ENCODE results near the gene LRP2. TPM values are rescaled to one million over a fixed set of nuclear protein-coding genes. Genes with fewer than 3 reads are reported as not detected.
A peak's percentile ranks its signal among the peaks of the same experiment; 100 is the strongest.

The LRP2 gene
- total and polyA plus RNA-seq, 2 experiments from 2014 or later: 0.68 to 2.7 TPM

DNA sequence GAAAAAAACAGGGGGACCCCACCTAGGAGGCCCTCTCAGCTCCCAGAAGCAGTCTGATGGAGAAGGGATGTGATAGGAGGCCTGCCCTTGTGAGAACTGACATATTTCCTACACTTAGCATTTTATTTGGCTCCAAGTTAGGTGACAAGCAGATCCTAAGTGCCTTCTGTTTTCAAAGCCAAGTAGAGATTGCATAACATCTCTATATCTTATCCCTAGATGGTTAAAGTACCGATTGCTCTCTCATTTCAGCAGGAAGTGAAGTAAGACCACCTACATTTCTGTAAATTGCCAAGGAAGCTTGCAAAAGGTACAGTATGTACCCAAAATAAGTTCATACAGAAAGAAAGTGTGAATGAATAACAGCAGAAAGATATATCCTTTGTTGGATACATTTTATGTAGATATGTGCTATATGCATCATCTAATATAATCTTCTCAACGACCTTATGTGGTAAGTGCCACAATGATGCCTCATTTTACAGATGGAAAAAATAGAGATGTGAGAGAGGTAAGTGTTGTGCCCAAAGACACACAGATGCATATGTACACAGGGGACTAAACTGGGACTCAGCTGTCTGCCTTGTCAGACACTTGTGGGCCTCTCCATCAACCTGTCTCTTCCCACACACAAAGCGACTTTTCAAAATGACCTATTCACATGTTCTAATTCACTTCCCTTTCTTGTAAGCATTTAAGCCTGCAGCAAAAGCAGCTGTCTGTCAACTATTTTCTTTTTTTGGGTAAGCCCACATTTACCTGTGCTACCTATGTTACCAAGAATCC, 254.0 kb downstream of the LRP2 start:
- peak overlapping the region; percentile 25; the same call in 1 of the 2 replicates for H2AFZ ChIP-seq
- no peaks in the 10 kb centered on the region for H3K79me2 ChIP-seq (replicated peaks; ENCODE audit: insufficient read depth)
- H3K4me2 ChIP-seq: no peak overlapping the region
- H3K4me3 ChIP-seq: no peak overlapping the region
- no peak overlapping the region for H3K4me3 Mint-ChIP-seq
- H3K27me3 ChIP-seq (ENCODE audit: insufficient read depth): no peaks in the 10 kb centered on the region
- no peak overlapping the region for H3K27ac Mint-ChIP-seq
- H3K27ac ChIP-seq (ENCODE audit: low read depth): no peak overlapping the region
- no peaks in the 10 kb centered on the region for H3K36me3 Mint-ChIP-seq (ENCODE audit: low read depth)
- TF ChIP-seq, protein P1, sequence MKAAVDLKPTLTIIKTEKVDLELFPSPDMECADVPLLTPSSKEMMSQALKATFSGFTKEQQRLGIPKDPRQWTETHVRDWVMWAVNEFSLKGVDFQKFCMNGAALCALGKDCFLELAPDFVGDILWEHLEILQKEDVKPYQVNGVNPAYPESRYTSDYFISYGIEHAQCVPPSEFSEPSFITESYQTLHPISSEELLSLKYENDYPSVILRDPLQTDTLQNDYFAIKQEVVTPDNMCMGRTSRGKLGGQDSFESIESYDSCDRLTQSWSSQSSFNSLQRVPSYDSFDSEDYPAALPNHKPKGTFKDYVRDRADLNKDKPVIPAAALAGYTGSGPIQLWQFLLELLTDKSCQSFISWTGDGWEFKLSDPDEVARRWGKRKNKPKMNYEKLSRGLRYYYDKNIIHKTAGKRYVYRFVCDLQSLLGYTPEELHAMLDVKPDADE (IDR thresholded peaks at IDR 0.05): no peak
- TF ChIP-seq, protein P2, sequence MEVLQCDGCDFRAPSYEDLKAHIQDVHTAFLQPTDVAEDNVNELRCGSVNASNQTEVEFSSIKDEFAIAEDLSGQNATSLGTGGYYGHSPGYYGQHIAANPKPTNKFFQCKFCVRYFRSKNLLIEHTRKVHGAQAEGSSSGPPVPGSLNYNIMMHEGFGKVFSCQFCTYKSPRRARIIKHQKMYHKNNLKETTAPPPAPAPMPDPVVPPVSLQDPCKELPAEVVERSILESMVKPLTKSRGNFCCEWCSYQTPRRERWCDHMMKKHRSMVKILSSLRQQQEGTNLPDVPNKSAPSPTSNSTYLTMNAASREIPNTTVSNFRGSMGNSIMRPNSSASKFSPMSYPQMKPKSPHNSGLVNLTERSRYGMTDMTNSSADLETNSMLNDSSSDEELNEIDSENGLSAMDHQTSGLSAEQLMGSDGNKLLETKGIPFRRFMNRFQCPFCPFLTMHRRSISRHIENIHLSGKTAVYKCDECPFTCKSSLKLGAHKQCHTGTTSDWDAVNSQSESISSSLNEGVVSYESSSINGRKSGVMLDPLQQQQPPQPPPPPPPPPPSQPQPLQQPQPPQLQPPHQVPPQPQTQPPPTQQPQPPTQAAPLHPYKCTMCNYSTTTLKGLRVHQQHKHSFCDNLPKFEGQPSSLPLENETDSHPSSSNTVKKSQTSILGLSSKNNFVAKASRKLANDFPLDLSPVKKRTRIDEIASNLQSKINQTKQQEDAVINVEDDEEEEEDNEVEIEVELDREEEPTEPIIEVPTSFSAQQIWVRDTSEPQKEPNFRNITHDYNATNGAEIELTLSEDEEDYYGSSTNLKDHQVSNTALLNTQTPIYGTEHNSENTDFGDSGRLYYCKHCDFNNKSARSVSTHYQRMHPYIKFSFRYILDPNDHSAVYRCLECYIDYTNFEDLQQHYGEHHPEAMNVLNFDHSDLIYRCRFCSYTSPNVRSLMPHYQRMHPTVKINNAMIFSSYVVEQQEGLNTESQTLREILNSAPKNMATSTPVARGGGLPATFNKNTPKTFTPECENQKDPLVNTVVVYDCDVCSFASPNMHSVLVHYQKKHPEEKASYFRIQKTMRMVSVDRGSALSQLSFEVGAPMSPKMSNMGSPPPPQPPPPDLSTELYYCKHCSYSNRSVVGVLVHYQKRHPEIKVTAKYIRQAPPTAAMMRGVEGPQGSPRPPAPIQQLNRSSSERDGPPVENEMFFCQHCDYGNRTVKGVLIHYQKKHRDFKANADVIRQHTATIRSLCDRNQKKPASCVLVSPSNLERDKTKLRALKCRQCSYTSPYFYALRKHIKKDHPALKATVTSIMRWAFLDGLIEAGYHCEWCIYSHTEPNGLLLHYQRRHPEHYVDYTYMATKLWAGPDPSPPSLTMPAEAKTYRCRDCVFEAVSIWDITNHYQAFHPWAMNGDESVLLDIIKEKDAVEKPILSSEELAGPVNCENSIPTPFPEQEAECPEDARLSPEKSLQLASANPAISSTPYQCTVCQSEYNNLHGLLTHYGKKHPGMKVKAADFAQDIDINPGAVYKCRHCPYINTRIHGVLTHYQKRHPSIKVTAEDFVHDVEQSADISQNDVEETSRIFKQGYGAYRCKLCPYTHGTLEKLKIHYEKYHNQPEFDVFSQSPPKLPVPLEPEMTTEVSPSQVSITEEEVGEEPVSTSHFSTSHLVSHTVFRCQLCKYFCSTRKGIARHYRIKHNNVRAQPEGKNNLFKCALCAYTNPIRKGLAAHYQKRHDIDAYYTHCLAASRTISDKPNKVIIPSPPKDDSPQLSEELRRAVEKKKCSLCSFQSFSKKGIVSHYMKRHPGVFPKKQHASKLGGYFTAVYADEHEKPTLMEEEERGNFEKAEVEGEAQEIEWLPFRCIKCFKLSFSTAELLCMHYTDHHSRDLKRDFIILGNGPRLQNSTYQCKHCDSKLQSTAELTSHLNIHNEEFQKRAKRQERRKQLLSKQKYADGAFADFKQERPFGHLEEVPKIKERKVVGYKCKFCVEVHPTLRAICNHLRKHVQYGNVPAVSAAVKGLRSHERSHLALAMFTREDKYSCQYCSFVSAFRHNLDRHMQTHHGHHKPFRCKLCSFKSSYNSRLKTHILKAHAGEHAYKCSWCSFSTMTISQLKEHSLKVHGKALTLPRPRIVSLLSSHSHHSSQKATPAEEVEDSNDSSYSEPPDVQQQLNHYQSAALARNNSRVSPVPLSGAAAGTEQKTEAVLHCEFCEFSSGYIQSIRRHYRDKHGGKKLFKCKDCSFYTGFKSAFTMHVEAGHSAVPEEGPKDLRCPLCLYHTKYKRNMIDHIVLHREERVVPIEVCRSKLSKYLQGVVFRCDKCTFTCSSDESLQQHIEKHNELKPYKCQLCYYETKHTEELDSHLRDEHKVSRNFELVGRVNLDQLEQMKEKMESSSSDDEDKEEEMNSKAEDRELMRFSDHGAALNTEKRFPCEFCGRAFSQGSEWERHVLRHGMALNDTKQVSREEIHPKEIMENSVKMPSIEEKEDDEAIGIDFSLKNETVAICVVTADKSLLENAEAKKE (CRISPR knock-in tag; IDR thresholded peaks at IDR 0.05): no peak
- TF ChIP-seq EZH2phosphoT487 (IDR thresholded peaks at IDR 0.05; ENCODE audit: unreplicated experiment): no peak
- no peak for TF ChIP-seq NANOG (IDR thresholded peaks at IDR 0.05; ENCODE audit: borderline replicate concordance)
- no peak for TF ChIP-seq CREB1 (CRISPR knock-in tag; IDR thresholded peaks at IDR 0.05; ENCODE audit: low read depth)
- TF ChIP-seq JUNB (IDR thresholded peaks at IDR 0.05; ENCODE audit: unreplicated experiment): no peak
- TF ChIP-seq, protein P3, sequence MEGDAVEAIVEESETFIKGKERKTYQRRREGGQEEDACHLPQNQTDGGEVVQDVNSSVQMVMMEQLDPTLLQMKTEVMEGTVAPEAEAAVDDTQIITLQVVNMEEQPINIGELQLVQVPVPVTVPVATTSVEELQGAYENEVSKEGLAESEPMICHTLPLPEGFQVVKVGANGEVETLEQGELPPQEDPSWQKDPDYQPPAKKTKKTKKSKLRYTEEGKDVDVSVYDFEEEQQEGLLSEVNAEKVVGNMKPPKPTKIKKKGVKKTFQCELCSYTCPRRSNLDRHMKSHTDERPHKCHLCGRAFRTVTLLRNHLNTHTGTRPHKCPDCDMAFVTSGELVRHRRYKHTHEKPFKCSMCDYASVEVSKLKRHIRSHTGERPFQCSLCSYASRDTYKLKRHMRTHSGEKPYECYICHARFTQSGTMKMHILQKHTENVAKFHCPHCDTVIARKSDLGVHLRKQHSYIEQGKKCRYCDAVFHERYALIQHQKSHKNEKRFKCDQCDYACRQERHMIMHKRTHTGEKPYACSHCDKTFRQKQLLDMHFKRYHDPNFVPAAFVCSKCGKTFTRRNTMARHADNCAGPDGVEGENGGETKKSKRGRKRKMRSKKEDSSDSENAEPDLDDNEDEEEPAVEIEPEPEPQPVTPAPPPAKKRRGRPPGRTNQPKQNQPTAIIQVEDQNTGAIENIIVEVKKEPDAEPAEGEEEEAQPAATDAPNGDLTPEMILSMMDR (conservative IDR thresholded peaks at IDR 0.05; ENCODE audit: low read depth in 2 of 2): no peak
- no peak for TF ChIP-seq EZH2 (IDR thresholded peaks at IDR 0.05; ENCODE audit: low read depth, unreplicated experiment)
- no peak for TF ChIP-seq ZNF114 (CRISPR knock-in tag; IDR thresholded peaks at IDR 0.05)
- TF ChIP-seq, protein P4, sequence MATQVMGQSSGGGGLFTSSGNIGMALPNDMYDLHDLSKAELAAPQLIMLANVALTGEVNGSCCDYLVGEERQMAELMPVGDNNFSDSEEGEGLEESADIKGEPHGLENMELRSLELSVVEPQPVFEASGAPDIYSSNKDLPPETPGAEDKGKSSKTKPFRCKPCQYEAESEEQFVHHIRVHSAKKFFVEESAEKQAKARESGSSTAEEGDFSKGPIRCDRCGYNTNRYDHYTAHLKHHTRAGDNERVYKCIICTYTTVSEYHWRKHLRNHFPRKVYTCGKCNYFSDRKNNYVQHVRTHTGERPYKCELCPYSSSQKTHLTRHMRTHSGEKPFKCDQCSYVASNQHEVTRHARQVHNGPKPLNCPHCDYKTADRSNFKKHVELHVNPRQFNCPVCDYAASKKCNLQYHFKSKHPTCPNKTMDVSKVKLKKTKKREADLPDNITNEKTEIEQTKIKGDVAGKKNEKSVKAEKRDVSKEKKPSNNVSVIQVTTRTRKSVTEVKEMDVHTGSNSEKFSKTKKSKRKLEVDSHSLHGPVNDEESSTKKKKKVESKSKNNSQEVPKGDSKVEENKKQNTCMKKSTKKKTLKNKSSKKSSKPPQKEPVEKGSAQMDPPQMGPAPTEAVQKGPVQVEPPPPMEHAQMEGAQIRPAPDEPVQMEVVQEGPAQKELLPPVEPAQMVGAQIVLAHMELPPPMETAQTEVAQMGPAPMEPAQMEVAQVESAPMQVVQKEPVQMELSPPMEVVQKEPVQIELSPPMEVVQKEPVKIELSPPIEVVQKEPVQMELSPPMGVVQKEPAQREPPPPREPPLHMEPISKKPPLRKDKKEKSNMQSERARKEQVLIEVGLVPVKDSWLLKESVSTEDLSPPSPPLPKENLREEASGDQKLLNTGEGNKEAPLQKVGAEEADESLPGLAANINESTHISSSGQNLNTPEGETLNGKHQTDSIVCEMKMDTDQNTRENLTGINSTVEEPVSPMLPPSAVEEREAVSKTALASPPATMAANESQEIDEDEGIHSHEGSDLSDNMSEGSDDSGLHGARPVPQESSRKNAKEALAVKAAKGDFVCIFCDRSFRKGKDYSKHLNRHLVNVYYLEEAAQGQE (IDR thresholded peaks at IDR 0.05; ENCODE audit: unreplicated experiment): no peak
- no peaks in the 10 kb centered on the region for H4K20me1 ChIP-seq (replicated peaks; ENCODE audit: insufficient read depth)
- H3K4me1 Mint-ChIP-seq: peaks cover 15% of the 10 kb centered on the region; the same call in 2 of the 3 replicates
- no peaks in the 10 kb centered on the region for H3F3A ChIP-seq (replicated peaks; ENCODE audit: low read depth)
- H3K9me3 Mint-ChIP-seq: no peaks in the 10 kb centered on the region
- H3K27me3 Mint-ChIP-seq (ENCODE audit: insufficient read depth, low read depth, poor library complexity): peaks cover 4% of the 10 kb centered on the region
- H3K36me3 ChIP-seq (ENCODE audit: insufficient read depth): no peaks in the 10 kb centered on the region
- peaks cover 16% of the 10 kb centered on the region; the same call in 1 of the 2 replicates for H3K4me1 ChIP-seq (ENCODE audit: insufficient read depth)
- H3K9me2 ChIP-seq (ENCODE audit: insufficient read depth): no peaks in the 10 kb centered on the region
- DNase-seq (ENCODE audit: low spot score) (no peak), ATAC-seq (no peak)

All from GM23338 (cell line).